GM12891 (cell line): ENCODE results near the gene PAIP2.

Experiments
- PAX5 ChIP-seq: IDR thresholded peaks from 2 replicates; pipeline ENCODE4 v1.6.1; 2011; ENCODE audit warnings: low read length, moderate library complexity, mild to moderate bottlenecking; ENCODE audit not compliant: insufficient read depth, severe bottlenecking
- POLR2A ChIP-seq: IDR thresholded peaks from 2 replicates; pipeline ENCODE4 v1.6.1; 2011; ENCODE audit warnings: low read depth, low read length, control low read depth
- POLR2AphosphoS5 ChIP-seq: IDR thresholded peaks from 2 replicates; pipeline ENCODE4 v1.6.1; 2011; ENCODE audit warnings: low read depth, low read length, control low read depth
- POU2F2 ChIP-seq: IDR thresholded peaks from 2 replicates; pipeline ENCODE4 v1.6.1; 2011; ENCODE audit warnings: low read depth, mild to moderate bottlenecking, control low read depth, low read length, moderate library complexity
- SPI1 ChIP-seq: IDR thresholded peaks from 2 replicates; pipeline ENCODE4 v1.6.1; 2011; ENCODE audit warnings: low read depth, low read length, control low read depth
- TAF1 ChIP-seq: IDR thresholded peaks from 2 replicates; pipeline ENCODE4 v1.6.1; 2011; ENCODE audit warnings: low read depth, low read length, control low read depth

- TF ChIP-seq PAX5 (no peak), POLR2A (no peak), POLR2AphosphoS5 (no peak), TAF1 (no peak), SPI1 (no peak), POU2F2 (no peak)
Measured at GRCh38 chr5:139354186-139354585, 12.5 kb downstream of the PAIP2 start.
